Forelimb muscle (tissue), 1 donor: ENCODE results near the gene GPD1. TPM values are rescaled to one million over a fixed set of nuclear protein-coding genes. Genes with fewer than 3 reads are reported as not detected.
A peak's percentile ranks its signal among the peaks of the same experiment; 100 is the strongest.
"Not testable (repeated sequence)": the region's sequence is repeated elsewhere in the genome, so short reads cannot be mapped to it uniquely, and the experiment has no call there.

Experiments
- DNase-seq: peaks from one replicate; pipeline ENCODE4 v3.0.0-alpha.2; 2013; ENCODE audit warnings: low read depth
- polyA plus RNA-seq: library from polyadenylated mRNA; unstranded; fragments of 120-200 nt; gene quantifications from one replicate; pipeline ENCODE4 v1.2.1, GENCODE V29; 2013; ENCODE audit not compliant: insufficient read length

GPD1 gene
- polyA plus RNA-seq, 1 donor, result 68.2 TPM

DNA sequence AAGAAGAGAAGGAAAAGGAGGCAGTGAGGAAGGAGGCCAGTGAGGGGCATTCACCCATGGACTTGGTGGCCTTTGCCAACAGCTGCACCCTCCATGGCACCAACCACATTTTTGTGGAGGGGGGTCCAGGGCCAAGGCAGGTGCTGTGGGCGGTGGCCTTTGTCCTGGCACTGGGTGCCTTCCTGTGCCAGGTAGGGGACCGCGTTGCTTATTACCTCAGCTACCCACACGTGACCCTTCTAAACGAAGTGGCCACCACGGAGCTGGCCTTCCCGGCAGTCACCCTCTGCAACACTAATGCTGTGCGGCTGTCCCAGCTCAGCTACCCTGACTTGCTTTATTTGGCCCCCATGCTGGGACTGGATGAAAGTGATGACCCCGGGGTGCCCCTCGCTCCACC lies 30.1 kb upstream of the GPD1 start:
- DNase-seq, result no peak

DNA sequence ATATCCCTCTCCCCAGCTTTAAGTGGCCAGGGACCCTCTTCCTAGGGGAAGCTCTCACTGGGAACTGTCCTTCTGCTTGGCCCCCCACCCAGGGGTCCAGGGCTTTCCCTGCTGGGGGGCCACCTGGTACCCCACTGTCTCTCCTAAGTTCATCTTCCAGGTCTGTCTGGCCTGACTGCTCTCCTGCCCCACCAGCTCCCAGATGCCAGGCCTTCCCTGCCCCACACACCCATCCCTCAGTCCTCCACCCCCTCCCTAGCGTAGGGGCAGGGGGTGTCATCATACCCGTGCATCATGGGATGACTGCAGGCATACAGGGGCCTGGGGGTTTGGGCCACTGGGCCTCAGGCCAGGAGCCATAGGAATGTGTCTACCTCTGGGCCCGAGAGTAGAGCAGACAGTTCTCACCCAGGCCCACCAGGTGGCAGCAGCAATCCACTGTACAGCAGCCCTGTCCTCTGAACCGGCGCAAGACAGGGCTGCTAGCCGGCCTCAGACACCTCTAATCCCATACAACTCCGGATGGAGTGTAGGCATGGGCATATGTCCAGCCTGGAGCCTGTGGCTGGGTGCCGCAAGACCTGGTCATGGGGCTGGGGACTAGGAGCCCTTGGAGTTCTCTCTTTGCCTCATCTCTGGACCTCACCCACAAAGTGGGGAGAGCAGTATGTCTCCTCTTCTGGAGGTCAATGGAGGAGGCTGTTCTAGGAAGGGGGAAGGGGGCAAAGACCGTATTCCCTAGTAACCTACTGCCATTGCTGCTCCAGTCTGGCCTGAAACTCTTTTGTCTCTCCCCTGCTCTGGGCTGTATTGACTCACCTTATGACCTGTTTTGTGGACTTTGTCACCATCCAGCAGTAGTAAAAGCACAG lies 28.6 kb upstream of the GPD1 start:
- DNase-seq, result no peak

DNA sequence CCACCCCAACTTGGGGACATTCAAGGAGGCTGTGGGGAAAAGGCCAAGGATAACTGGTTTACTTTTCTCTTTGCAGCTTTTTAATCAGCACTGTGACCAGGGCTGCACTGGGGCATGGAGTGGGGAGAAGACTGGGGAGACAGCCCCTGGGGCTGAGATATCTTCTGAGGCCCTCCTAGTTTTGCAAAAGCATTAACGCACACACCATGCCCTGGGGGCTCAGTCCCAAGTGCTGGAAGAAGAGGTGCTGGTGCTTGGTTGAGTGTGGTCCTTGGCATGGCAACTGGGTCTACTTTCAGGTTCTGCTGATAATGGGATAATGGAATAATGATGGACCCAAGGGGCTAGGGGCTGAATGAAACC lies 28.0 kb upstream of the GPD1 start:
- DNase-seq, result no peak

DNA sequence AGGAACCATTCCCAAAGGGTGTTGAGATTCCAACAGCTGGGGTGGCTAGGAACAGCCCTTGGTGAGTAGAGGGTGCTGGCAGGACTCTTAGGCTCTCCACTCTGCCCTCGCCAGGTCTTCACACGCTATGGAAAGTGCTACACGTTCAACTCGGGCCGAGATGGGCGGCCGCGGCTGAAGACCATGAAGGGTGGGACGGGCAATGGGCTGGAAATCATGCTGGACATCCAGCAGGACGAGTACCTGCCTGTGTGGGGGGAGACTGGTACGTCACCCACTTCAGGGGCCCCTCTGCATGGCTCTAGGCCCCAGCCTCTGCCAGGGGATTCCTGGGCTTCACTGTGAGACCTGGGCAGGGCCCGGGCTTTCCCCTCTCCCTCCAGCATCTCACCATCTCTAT lies 26.7 kb upstream of the GPD1 start:
- DNase-seq, result no peak

DNA sequence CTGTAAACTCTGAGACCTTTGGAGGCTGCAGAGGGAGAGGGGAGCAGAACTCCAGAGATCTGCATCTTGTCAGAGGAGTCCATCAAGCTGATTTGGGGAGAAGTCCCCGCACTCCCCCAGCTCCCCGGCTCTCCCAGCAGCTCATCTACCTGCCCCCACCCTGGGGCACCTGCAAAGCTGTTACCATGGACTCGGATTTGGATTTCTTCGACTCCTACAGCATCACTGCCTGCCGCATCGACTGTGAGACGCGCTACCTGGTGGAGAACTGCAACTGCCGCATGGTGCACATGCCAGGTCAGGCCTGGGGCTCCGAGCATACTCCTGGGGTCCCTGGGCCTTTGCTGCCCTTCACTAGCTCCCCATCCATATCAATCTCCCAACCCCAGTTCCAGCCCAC lies 25.5 kb upstream of the GPD1 start:
- DNase-seq, result no peak

DNA sequence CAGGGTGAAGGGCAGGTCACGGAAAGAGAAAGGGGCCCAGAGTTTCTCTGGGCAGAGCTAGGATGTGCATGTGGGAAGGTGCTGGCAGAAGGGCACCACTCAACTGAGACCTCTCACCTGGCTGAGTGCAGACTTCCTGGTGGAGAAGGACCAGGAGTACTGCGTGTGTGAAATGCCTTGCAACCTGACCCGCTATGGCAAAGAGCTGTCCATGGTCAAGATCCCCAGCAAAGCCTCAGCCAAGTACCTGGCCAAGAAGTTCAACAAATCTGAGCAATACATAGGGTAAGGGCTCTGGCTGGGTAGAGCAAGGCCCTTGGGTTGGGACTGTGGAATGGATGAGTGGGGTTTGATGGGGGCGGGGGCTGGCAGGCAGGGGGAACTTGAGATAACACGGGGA lies 24.0 kb upstream of the GPD1 start:
- no peak for DNase-seq

DNA sequence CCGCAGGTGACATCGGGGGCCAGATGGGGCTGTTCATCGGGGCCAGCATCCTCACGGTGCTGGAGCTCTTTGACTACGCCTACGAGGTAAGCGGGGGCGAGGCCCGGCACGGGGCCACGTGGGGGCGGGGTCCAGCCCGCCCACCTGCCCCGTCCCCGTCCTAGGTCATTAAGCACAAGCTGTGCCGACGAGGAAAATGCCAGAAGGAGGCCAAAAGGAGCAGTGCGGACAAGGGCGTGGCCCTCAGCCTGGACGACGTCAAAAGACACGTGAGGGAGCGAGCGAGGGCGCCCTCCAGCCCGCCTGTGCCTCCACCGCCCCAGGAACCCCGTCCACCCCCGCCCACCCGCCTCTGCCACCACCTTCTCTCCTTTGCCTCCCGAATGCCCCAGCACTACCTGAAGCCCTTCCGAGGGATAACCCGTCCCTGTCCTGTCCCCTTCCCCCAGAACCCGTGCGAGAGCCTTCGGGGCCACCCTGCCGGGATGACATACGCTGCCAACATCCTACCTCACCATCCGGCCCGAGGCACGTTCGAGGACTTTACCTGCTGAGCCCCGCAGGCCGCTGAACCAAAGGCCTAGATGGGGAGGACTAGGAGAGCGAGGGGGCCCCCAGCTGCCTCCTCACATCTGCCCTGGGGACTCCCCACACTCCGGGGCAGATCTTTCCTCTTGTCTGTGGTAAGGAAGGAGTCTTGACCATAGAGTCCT lies 22.6 kb upstream of the GPD1 start:
- DNase-seq, result no peak

DNA sequence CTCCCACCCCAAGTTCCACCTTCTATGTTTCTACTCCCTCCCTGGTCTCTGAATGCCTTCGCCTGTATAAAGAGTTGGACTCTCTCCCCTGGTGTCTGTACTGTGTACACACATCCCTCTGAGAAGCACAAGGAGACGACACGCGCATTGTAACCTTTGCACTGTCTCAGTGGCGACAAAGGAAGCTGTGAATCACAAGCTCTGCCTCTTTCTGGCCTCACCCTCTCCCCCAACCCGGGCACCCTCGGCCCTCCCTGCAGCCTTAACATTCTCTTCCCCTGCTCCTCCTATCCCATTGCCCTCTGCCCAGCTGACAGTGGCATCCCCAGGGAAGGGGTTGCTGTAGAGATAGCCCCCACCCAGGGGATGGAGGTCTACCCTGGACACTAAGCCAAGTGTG lies 21.2 kb upstream of the GPD1 start:
- DNase-seq, result no peak

DNA sequence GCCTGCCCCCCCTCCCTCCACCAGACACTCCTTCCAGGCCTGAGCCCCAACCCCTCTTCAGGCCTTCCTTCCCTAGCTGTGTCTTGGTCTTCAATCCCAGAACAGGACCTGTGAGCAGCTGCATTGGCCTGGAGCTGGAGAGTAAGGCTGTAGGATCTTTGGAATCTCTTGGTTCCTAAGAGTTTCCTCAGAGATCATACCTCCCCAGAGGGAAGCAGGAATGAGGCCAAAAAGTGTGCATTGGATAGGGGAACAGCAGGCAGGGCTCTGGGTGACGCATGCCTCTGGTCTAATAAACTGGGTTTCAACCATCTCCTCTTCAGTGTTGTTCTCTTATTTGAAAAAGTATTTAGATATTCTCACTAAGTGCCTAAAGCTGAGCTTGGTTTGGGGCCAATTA lies 20.5 kb upstream of the GPD1 start:
- DNase-seq, result no peak

DNA sequence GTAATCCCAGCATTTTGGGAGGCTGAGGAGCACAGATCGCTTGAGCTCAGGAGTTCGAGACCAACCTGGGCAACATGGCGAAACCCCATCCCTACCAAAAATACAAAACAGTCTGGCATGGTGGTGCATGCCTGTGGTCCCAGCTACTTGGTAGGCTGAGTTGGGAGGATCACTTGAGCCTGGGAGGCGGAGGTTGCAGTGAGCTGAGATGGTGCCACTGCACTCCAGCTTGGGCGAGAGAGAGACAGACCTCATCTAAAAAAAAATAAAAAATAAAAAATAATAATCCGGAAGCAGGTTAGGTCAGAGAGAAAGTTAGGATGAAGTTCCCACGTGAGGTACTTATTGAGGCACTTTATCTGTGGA lies 19.4 kb upstream of the GPD1 start:
- DNase-seq, result not testable (repeated sequence)

DNA sequence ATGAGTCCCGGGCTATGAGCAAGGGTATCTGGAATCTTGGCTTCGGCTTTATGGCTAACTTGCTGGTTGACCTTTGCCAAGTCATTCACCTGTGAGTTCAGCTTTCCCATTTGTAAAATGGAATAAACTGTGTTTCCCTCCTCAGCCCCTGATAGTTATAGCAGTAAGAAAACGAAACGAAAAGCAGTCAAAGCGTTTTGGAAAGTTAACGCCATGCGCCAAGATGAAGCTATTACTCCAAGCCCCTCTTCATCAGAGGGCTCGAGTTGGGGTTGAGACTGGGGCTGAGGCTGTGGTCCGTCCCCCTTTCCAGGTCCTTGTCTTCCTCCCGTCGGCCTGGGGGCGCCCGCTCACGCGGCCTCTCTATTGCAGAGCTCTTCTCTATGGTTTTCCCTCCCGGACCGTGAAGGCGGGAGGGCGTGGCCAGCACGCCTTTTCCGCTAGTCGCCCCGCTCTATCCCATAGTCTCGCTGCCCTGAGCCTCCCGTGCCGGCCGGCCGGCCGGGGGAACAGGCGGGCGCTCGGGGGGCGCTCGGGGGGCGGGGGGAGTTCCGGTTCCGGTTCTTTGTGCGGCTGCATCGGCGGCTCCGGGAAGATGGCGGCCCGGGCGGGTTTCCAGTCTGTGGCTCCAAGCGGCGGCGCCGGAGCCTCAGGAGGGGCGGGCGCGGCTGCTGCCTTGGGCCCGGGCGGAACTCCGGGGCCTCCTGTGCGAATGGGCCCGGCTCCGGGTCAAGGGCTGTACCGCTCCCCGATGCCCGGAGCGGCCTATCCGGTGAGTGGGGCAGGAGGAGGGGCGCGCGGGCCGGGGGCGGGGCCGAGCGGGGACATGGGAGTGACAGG lies 18.8 kb upstream of the GPD1 start, which contains the start of gene SMARCD1:
TSS of gene SMARCD1 (plus strand) at position 568 of the 840 bp plus-strand sequence. CDS start at position 596, 28 bp downstream.
- peak; percentile 88 for DNase-seq

DNA sequence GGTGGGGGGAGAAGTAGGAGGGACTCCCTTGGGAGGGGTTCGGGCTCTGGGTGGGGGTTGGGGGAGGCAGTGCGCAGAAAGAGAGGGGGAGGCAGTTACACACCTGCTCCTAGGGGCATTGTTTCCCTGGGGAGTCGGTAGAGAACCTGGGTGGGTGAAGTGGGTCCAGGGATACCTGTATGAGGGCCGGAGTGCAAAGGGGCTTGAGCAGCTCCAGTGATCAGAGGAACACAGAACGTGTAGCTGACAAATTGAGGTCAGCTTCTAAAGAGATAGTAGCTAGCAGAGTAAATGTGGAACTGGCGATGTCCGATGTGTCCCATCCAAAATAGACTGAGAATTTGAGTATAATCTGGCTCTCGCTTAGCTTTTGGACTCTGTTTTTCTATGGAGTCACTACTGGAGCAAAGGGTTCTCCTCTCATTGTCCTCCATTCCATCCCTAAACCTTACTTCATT lies 18.2 kb upstream of the GPD1 start:
- no peak for DNase-seq

DNA sequence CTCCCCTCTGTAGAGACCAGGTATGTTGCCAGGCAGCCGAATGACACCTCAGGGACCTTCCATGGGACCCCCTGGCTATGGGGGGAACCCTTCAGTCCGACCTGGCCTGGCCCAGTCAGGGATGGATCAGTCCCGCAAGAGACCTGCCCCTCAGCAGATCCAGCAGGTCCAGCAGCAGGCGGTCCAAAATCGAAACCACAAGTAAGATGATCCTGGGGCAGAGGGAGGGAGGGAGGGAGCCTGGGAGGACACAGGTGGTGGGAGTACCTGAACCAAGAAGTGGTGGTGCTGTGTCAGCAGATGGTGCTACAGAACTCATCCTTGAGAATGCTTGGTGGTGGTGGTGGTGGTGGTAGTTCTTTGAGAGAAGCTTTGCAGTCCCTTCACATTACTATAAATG lies 17.7 kb upstream of the GPD1 start:
- no peak for DNase-seq

DNA sequence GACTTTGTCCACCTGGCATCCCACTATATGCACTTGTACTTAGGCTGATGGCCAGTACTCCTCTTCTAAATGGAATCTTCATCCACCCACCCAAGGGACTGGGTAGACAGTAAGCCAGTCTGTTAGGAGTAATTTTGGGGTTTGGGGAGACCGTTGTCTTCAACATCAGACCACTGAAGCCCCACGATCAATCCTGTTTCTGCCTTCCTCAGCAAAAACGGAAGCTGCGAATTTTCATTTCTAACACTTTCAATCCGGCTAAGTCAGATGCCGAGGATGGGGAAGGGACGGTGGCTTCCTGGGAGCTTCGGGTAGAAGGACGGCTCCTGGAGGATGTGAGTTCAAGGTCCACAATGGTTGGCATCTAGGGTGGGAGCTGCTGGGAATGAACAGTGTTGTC lies 16.7 kb upstream of the GPD1 start:
- no peak for DNase-seq

DNA sequence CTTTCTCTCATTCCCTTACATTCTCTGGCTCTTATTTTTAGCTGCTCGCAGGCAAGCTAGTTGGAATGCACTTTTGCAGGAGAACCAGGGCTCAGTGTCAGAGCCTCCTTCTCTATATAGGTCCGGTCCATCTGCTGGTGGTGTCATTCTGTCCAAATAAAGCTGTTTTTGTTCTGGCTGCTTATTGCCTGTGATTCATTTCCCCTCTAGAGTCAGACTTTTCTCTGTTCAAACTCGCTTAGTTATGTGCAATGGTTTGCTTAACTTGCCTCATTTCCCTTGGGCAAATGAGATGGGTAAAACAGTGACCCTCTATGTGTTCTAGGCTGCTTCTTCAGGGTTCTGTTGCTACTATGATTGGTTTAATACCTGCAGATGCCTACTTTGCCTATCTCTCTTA lies 15.8 kb upstream of the GPD1 start:
- DNase-seq, result no peak

DNA sequence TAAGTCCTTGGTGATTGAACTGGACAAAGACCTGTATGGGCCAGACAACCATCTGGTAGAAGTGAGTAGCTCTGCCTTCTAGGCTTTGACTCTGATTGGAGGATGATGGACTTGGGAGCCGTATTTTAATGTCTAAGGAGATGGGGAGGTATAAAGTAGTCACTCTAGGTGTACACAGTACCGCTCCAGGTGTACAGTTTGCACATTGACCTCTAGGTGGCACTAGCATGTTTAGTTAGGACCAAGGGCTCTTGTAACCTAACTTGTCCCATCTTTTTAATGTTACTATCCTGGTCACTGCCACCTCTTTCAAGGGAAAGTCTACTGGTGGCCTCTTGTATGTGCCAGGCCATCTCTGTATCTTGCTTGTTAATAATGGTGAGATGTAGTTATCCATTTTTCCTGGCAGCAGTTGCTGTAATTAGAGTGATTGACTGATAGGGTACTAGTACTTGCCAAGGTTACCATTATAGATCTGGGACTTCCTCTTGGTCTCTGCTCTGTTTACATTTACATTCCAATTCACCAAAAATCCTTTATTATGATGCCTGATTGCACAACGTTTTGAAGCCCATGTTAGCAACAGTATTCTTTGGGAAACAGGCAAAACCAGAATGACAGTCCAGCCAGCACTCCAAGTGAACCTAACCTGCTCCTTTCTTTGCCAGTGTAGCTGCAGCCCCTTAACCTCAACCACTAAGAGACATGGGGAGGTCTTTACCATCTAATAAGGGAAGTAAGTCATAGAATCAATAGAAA lies 15.1 kb upstream of the GPD1 start:
- DNase-seq, result no peak

DNA sequence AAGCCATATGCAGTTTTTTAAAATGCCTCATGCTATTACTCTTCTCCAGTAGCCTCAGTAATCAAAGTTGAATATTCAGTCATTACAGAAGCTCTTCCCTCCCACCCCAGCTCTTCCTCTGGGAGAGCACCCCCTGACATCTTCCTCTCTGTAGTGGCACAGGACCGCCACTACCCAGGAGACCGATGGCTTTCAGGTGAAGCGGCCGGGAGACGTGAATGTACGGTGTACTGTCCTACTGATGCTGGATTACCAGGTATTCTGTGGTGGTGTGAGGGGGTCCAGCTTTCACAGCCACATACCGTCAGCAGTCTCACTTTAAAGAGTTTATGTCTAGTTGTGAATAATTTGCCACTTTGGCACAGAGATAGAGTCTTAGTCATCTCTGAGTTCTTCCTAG lies 14.1 kb upstream of the GPD1 start:
- no peak for DNase-seq

DNA sequence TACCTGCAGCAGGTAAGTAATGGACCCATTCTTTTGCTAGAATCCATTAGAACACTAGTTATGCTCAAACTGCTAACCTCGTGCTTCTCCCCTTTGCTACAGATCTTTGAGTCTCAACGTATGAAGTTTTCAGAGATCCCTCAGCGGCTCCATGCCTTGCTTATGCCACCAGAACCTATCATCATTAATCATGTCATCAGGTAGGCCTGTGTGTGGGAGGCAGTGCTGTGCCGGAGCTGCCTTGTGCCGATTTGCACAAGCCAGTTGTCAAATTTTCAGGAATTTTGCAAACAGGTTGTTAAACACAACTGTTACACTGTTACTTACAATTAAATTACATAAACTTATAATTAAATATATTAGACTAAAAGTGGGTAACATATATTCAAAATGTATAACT lies 13.4 kb upstream of the GPD1 start:
- DNase-seq, result no peak

DNA sequence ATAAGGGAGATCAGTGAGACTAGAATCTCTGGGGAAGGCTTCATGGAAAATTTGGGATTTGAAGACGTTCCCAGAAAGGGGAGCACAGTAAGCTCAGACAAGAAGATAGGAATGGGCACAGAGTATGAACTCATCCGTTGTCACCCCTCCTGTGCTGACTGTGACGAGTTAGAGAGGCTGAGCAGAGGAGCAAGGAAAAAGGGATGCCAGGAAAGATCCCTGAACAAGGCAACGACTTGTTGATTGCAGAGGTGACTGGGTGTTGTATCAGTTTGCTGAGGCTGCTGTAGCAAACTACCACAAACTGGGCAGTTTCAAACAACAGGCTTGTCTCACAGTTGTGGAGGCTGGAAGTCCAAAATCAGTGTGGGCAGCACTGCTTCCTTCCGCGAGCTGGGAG lies 5.9 kb upstream of the GPD1 start:
- DNase-seq, result no peak

DNA sequence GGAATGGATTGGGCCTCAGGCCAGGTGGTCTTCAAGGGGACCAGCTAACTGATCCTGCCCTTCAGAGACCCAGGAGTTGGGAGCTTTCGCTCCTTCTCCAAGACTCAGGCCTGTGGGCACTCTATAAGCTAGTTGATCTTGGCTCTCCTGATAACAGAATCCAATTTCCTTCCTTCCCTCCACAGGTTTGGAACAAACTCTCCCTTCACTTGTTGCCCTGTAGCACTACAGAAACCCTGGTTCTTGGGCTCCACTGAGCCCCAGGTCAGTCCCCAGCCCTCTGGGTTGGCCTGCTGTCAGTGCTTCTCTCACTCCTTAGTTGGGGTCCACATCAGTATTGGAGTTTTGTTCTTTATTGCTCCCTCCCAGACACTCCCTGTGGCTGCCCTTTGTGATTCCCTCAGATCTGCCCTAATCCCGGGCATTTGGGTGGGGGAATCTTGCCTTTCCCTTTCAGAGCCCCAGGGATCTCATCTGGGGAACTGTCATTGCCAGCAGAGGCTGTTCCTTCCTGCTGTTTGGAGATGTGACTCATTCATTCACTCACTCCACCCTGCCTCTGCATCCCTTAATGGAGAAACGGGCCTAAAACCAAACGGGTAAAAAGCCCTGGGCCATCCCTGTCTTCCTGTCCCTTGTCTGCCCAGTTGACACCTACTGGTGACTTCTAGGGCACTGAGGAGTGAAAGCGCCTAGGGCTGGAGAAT lies 4.4 kb upstream of the GPD1 start:
- no peak for DNase-seq

DNA sequence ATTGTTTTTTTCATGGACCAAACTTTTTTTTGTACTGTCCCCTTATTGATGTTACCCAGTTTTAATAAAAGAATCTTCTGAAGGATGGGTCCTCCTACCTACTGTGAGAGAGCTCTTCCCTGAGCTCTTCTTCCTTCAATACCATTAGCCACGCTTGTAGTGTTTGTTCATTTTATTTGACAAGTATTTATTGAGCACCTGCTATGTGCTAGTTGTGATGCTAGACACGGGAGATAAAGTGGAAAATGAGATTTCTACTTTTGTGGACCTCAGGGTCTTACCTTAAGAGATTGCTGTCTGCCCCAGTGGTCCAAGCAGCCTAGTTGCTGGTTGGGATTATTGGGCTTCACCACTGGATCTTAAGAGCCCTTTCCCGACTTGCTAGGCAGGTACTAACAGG lies 3.2 kb upstream of the GPD1 start:
- no peak for DNase-seq
